ENCODE results near the gene MYO10. TPM values are rescaled to one million over a fixed set of nuclear protein-coding genes. Genes with fewer than 3 reads are reported as not detected.

Gene MYO10
- total and polyA plus RNA-seq, 9 donors, result 10.8 to 35.8 (median 16.3) TPM

GRCh38 chr5:16642867-16643266 lies 293.2 kb downstream of the MYO10 start:
- H3K9me3 ChIP-seq, result no peaks in the 10 kb centered on the region
- intact Hi-C loops (cut with DNase I), result no loop called here
- no peaks in the 10 kb centered on the region for H3K36me3 ChIP-seq
- H3K4me1 ChIP-seq (ENCODE audit: insufficient read depth), result no peaks in the 10 kb centered on the region
- TF ChIP-seq POLR2A (IDR thresholded peaks at IDR 0.05) (no peak), CTCF (IDR thresholded peaks at IDR 0.05) (no peak), EP300 (IDR thresholded peaks at IDR 0.05) (no peak)
- no peaks in the 10 kb centered on the region for H3K27me3 ChIP-seq
- no peak for DNase-seq
- H3K27ac ChIP-seq, result no peak overlapping the region
- no peak overlapping the region for H3K4me3 ChIP-seq
- 77 to 84% (median 79%) methylated on average over 2 of the region's 2 CpGs for WGBS, 3 donors

DNA sequence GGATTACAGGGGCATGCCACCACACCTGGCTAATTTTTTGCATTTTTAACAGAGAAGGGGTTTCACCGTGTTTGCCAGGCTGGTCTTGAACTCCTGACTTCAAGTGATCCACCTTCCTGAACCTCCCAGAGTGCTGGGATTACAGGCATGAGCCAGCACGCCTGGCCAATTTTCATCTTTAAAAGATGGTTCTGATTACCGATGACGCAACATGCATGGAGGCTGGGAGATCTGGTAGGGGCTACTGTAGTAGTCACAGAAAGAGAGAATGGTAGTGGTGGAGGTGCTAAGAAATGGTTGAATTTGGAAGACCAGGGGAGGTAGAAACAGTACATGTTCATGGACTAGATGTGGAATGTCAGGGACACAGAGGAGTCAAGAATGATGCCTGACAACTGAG lies 296.9 kb downstream of the MYO10 start:
- TF ChIP-seq POLR2A (IDR thresholded peaks at IDR 0.05) (no peak), CTCF (IDR thresholded peaks at IDR 0.05) (no peak), EP300 (IDR thresholded peaks at IDR 0.05) (no peak)
- Histone ChIP-seq H3K9me3 (no peaks in the 10 kb centered on the region), H3K27me3 (no peaks in the 10 kb centered on the region), H3K36me3 (no peaks in the 10 kb centered on the region), H3K4me1 (ENCODE audit: insufficient read depth) (no peaks in the 10 kb centered on the region), H3K4me3 (no peak overlapping the region), H3K27ac (no peak overlapping the region)
- no peak for DNase-seq
- 81 to 94% (median 94%) methylated on average over 4 of the region's 4 CpGs for WGBS, 3 donors
- intact Hi-C loops (cut with DNase I), result no loop called here

DNA sequence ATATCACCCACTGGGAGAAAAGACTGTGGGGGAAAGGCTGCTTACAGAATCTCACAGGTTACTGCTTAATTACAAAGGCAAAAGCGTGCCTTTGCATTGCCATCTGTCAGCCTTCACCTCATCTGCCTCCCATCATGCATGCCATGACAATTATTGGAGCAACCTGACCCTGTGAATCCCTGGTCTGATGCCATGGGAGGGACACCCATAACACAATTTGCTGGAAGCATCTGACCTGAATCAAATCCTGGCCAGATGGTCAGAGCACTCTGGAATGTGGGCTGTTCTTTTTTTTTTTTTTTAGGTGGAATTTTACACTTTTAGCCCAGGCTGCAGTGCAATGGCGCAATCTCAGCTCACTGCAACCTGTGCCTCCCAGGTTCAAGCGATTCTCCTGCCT lies 307.7 kb downstream of the MYO10 start:
- Histone ChIP-seq H3K27me3 (no peaks in the 10 kb centered on the region), H3K9me3 (no peaks in the 10 kb centered on the region), H3K27ac (no peak overlapping the region), H3K4me3 (no peak overlapping the region), H3K4me1 (ENCODE audit: insufficient read depth) (no peaks in the 10 kb centered on the region), H3K36me3 (no peaks in the 10 kb centered on the region)
- intact Hi-C loops (cut with DNase I), result no loop called here
- no peak for DNase-seq
- TF ChIP-seq POLR2A (IDR thresholded peaks at IDR 0.05), result no peak
- TF ChIP-seq EP300 (IDR thresholded peaks at IDR 0.05), result no peak
- TF ChIP-seq CTCF (IDR thresholded peaks at IDR 0.05), result no peak
- 65 to 70% (median 66%) methylated on average over 3 of the region's 3 CpGs for WGBS, 3 donors

DNA sequence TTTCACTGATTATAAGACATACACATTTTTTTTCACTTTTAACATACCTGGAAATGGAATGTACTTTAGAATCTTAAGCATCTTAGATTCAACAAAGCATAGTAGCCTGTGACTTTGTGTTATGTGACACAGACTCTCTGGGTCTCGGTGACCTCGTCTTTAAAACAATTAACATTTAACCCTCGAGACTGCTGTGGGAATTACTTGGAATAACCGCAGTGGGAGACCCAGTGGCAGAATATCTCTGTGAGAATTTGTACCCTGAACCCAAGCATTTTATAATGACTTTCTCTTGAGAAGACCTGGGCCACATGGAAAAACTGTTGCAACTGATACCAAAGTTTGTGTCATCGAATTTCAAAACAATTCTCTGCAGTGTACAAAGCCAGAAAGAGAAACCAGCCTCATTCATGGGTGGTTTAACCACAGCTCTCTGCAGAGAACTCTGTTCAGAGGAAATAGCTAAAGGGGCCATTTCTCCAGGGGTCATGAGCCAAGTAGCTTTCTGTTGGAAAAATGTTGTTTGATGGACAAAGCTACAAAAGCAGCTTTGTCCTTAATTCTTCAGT lies 309.3 kb downstream of the MYO10 start:
- H3K4me3 ChIP-seq, result no peak overlapping the region
- H3K4me1 ChIP-seq (ENCODE audit: insufficient read depth), result no peaks in the 10 kb centered on the region
- TF ChIP-seq EP300 (IDR thresholded peaks at IDR 0.05) (no peak), CTCF (IDR thresholded peaks at IDR 0.05) (no peak), POLR2A (IDR thresholded peaks at IDR 0.05) (no peak)
- H3K27ac ChIP-seq, result no peak overlapping the region
- intact Hi-C loops (cut with DNase I), result no loop called here
- DNase-seq, result no peak
- H3K9me3 ChIP-seq, result no peaks in the 10 kb centered on the region
- no peaks in the 10 kb centered on the region for H3K27me3 ChIP-seq
- no peaks in the 10 kb centered on the region for H3K36me3 ChIP-seq
- 71 to 85% (median 84%) methylated on average over 5 of the region's 5 CpGs for WGBS, 3 donors
